HG02642 (cell line): ENCODE measurements around the gene TMEM163.
"Not testable (repeated sequence)": the region's sequence is repeated elsewhere in the genome, so short reads cannot be mapped to it uniquely, and the experiment has no call there.

Source experiments
- ATAC-seq: cut with Tn5 transposase; IDR thresholded peaks from one replicate; pipeline ENCODE4 v1.9.1; 2021; ENCODE audit warnings: mild to moderate bottlenecking; ENCODE audit not compliant: unreplicated experiment, poor library complexity

The TMEM163 gene

DNA sequence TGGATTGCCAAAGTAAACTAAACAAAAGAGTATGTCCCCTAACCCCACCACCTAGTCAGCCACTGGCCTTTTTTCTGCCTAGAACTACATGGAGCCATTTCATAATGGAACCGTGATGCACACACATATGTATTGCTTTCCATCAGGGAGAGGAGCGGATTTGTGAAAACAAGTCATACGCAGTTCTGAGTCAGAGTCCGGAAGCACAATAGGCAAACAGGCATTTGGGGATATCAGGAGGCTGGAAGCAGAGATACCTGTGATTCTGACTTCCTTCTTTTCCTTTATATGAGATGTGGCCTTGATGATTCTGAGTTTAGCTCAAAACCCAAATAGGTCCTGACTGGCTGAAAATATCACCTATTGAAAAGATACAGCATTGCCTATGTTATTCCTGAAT, 93.5 kb downstream of the TMEM163 start:
- no peak for ATAC-seq

DNA sequence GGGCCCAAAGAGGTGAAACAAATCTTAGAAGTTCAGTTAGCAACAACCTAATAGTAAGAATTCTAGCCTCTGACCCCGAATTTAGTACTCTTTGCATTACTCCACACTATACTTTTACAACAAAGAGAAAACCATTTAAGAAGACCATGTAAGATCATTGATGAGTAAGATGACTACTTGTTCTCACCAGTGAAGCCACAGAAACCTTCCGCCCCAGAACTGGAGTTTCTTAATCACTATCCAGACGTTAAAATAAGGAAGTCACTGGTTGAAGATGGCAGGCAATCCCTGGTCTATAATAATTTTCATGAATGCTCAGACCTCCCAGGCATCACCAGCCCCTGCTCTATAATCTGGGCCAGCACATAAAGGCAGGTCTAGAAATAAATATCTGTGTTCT, 95.0 kb downstream of the TMEM163 start:
- peak; percentile 95 for ATAC-seq

DNA sequence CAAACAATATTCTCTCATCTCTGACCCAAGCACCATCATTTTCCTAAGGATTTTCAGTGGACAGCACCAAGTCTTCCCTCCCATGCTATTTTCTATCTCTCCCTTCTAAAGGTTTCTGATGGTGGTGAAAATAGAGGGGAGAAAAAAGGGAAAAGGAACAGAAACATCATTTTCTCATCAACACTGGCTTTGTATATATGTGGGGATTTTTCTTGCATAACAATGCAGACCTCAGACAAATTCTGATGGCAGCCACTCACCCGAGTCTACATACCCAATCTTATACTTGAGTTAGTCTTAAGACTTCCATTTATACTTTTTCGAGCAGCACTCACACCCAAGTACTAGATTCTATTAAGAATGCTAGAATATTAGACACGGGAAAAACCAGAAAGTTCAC, 95.8 kb downstream of the TMEM163 start:
- ATAC-seq, result no peak

DNA sequence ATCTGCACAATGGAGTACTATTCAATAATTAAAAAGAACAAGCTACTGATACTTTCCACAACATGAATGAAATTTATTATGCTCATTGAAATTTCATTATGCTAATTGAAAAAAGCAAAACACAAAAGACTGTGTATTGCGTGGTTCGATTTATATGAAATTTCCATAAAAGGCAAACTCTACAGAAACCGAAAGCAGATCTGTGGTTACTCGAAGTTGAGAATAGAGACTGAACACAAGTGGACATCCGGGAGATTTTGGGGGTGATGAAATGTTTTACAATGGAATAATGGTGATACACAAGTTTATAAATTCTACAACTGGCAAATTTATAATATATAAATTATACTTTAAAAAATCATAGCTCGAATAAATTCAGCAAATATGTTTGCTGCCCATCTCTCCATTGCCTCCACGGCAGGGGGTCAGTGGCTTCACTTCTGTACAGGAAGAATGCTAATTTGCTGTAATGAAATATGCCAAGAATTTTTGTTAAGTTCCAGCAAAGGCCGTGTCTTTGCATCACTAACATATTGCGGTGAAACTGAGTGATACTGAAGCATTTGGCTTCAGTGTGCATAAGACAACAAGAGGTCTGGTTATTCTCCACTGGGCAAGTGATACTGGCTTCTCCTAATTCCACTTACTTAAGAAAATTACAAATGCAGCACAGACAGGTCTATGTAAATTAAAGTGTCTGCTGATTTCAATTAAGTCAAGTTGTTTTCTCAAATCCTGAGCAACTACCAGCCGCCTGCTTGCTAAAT, 96.7 kb downstream of the TMEM163 start:
- ATAC-seq, result no peak

DNA sequence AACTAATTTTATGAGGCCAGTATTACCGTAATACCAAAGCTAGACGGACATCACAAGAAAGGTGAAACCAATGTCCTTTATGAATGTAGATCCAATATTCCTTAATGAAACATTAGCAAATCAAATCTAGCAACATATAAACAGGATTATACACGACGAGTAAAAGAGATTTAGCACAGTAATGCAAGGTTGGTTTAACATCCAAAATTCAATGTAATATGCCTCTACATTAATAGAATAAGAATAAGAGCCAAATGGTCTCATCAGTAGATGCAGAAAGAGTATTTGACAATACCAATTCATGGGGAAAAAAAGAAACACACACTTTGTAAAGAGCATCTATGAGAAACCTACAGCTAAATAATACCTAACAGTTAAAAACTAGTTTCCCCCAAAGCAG, 99.5 kb downstream of the TMEM163 start:
- ATAC-seq, result no peak

DNA sequence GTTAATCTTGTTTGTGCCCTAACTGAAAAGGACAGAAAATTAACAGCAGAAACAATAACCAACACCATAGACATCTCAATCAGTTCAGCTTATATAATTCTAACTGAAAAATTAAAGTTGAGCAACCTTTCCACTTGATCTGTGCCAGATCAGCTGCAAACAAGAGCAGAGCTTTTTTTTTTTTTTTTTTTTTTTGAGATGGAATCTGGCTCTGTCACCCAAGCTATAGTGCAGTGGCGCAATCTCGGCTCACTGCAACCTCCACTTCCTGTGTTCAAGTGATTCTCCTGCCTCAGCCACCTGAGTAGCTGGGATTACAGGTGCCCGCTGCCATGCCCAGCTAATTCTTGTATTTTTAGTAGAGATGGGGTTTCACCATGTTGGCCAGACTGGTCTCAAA, 103.3 kb downstream of the TMEM163 start:
- ATAC-seq, result not testable (repeated sequence)

DNA sequence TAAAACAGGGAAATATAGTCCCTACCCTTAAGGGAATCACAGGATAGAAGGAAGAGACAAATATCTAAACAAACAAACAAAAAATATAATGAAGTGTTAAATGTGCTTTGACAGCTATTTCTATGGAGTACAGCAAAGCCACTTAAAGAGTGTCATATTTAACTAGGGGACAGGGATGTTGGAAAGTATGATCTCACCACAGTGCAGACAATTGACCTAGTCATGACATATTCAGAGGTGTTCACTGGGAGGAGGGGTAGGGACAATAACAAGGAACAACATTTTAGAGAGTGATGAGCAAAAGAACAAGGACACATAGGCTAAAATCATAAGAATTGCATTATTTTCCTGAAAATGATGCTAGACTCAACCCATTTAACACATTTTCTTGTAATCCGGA, 107.5 kb downstream of the TMEM163 start:
- no peak for ATAC-seq

DNA sequence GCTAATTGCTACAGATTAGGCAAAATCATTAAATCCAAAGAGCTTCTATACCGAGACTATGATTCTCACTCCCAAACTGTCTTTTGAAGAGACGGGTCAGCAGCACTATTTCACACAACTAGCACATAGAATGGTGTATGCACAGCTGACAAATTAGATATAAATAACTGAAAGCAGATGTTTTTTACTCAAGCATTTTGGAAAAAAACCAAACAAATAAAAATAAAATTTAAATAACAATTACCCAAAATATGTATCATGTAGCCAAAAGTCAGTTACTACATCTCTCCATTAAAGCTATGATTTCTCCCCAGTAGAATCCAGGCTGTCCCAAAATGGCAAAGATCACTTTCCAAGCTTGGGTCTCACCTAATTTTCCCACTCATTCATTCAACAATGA, 107.9 kb downstream of the TMEM163 start:
- no peak for ATAC-seq

DNA sequence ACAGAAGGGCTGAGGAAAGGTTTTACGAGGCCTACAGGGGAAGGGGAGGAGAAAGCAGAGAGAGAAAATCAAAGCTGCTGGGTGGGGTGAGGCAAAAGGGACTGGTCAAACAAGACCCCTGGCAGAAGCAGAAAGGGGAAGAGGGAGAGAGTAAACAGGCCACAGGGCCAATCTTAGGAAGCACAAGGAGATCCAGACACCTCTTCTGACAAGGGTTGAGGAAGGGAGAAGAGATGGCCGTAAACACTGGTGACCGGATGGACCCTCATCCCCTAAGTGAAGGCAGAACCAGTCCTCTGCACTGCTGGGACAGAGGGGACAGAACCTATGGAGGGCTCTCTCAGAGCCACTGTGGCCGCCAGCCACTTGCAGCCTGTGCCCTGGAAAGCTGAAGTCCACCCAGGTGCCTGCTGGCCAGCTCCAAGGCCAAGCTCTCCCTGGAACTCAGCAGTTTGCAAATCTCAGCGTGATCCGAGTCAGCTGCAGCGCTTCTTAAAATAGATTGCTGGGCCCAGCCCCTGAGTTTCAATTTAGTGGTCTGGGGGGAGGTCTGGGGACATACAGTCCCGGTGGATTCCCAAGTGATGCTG, 108.8 kb downstream of the TMEM163 start:
- no peak for ATAC-seq

DNA sequence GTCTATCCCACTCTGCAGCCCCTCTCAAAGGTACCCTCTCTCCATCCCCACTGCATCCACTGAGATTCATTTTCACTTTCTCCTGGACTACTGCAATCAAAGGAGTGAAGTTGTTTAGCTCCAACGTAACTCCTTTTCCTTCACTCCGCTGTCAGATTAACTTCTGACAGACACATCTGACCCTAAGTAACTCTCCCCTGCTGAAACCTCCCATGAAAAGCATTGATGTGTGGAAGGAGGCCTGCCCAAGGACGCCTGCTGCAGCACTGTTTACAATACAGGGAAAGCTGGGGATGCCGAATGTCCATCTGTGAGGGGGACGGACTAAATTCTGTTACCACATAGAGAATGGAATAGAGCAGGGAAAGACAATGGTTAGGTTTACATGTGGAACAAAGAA, 114.8 kb downstream of the TMEM163 start:
- no peak for ATAC-seq

DNA sequence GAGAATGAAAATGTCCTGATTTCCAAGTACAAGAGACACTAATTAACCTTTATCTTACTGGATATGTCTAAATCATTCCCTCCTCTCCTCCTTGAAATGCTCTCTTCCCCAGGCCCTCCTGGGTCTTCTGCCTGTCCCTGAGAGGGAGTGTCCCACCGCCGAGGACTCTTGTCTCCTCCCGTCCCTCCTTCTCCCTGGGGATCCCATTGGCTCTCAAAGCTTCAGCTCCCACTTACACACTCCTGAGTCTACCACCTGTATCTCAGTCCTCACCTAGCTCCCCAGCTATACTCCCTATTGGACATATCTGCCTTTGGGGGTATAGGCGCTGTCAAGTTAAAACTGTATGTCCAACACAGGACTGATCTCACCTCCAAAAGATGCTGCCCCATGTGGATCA, 116.1 kb downstream of the TMEM163 start:
- ATAC-seq, result no peak

DNA sequence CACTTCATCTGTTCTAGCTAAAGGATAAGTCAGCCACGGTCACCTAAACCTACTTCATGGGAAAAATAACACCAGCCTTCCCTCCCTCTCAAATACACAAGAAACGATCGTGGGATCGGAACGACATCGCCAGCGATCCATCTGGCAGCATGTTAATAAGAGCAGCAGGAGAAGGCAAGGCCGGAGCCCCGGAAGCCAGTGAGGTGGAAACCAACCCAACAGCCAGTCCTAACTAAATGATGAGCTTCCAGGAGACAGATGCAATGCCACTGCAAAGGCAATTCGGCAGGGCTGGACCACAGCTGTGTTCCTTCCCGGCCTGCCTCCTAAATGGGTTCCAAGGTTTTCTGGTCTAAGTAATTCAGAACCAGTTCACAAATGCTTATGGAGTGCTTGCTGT, 117.5 kb downstream of the TMEM163 start:
- no peak for ATAC-seq

DNA sequence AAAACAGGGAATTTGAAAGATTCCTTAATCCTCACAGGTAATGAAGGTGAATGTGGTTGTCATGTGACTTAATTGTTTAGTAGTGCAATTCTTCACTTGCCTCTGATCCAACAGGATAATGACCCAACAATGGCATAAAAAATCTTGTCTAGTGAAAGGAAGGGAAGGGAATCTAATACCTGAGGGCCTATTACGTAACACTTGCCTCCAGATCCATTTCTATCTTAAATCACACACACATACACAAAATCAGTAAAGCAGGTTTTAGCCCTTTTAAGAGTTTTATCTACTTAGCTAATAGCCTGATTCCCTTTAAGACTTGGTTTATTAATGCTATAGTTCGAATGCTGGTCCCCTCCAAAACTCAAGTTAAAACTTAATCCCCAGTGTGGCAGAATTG, 118.6 kb downstream of the TMEM163 start:
- no peak for ATAC-seq

DNA sequence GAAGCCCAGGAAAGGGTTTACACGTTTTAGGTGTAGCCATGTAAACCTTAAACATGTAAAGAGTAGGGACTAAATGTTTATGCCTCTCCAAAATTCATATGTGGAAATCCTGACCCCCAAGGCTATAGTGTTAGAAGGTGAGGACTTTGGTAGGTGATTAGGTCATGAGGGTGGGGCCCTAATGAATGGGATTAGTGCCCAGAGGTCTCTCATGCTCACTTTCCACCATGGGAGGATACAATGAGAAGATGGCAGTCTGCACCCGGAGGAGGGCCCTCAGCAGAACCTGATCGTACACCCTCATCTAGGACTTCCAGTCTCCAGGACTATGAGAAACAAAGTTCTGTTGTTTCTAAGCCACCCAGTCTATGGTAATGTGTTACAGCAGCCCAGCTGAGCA, 119.6 kb downstream of the TMEM163 start:
- no peak for ATAC-seq

DNA sequence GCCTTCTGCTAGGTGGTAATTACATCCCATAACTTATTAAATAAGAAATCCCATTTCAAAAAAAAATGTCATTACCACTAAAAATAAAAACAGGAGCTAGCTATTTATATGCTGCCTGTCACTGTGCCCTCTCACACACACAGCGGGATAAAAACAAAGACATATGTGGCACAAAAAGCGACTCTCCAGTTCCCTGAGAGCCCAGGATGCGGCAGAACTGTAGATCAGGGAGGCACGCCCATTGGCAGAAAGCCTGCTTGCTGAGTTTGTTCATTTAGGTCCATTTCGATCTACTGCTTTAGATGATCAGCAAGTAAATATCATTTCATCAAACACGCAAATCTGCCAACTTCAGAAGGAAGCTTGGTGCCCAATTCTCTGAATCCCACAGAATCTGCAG, 124.4 kb downstream of the TMEM163 start:
- ATAC-seq, result no peak

DNA sequence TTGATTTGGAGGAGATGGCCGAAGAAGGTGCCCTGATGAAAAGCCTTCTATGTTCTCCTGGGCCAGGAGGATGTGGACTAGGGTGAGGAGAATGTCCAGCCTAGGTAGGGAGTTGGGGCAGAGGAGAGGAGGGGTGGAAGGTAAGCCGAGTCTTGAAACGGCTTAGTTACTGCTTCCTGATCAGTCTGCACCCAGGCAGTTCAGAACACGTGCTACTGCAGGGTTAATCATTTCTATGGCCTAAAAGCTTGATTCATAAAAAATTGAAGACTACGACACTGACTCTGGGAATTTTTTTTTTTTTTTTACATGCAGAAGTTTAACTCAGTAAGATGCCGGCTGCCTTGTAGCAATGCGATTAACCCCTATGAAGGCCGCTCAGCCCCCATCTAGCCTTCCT, 125.3 kb downstream of the TMEM163 start:
- ATAC-seq, result no peak

DNA sequence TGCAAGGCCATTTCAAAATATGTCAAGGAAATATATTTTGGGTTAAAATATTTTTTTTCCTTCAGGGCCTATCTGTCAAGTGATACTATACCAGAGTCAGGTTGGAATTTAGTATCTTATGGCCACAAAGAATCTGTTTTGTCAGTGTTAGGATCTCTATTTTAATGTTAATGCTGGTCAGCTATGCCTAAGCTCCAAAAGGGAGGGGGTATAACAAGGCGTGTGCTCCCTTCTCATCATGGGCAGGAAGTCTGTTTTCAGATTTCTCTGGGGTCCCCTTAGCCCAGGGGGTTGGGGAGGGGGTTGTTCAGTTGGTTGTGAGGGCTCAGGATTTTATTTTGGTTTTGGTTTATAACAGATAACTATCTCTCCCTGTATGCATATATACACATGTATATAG, 126.4 kb downstream of the TMEM163 start:
- ATAC-seq, result no peak

DNA sequence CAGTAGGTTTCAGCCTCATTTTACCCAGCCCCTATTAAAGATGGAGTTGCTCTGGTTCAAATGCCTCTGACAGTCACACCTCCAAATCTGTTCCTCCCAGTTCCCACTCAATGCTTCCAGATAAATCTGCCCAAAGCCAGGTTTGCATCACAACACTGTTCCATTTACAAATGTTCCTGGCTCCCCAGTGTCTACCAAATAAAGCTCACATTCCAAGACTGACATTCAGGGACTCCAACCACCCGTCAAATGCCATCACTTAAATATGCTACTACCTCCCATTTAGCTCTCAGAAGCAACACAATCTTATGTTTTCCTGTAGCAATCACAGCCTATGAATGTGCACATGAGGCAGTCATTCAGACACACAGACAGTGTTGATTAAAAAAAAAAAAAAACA, 127.3 kb downstream of the TMEM163 start:
- ATAC-seq, result no peak

DNA sequence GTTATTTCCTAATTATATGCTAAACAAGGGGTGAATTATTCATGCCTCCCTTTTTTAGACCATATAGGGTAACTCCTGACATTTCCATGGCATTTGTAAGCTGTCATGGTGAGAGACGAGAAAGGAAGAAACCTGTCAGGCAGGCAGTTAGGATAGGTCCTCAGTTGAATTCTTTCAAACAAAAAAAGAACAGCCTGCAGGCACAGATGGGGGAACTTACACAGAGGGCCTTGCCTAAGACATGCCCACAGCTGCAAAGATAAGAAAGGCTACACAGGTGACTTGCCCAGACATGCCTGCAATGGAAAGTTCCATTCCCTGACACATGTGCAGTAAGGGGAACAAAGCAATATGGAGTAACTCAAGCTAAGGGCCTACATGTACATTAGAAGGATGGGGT, 128.1 kb downstream of the TMEM163 start:
- ATAC-seq, result no peak

DNA sequence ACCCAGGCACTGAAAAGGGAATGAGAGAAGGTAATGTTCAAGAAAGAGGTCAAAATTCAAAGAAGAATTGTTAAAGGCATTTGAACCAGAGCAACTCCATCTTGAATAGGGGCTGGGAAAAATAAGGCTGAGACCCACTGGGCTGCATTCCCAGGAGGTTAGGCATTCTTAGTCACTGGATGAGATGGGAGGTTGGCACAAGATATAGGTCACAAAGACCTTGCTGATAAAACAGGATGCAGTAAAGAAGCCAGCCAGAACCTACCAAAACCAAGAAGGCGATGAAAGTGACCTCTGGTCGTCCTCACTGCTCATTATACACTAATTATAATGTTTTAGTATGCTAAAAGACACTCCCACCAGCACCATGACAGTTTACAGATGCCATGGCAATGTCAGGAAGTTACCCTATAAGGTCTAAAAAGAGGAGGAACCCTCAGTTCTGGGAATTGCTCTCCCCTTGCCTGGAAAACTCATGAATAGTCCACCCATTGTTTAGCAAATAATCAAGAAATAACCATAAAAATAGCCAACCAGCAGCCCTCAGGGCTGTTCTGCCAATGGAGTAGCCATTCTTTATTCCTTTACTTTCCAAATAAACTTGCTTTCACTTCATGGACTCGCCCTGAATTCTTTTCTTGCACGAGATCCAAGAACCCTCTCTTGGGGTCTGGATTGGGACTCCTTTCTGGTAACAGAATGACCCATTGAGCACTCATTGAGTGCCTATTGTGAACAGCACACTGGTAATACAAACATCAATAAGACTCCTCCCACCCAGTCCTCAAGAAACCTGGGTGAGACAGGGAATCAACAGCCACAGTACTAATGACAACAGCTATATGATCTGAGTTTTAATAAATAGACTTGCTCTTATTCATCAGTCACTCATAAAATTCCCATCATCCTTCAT, 129.4 kb downstream of the TMEM163 start:
- not testable (repeated sequence) for ATAC-seq

DNA sequence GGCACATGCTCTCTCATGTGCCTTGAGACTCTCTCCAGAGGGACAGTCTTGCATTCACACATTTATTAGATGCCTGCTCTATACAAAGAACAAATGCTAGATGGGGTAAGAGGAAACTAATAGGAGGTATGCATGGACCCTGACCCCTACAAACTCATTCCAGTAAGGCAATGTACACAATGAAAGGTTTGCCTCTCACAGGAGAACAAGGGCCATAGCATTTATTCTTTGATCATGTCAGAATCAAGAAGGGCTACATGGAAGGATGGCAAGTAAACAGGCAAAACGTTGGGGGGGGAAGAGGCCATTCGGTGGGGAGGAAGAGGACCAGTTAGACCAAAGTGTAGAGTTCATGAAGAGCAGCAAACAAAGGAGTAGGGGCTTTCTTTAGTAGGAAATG, 130.2 kb downstream of the TMEM163 start:
- no peak for ATAC-seq
